ENCODE data around the gene TMEM273.

The TMEM273 gene

GRCh38 chr10:49178489-49179471 is 9.4 kb downstream of the TMEM273 start:
- no peak for DNase-seq (ENCODE audit: extremely low spot score, insufficient read length, low read depth)
- peak; percentile 36 for FAIRE-seq

GRCh38 chr10:49177391-49178355 is 10.5 kb downstream of the TMEM273 start:
- FAIRE-seq (peak; percentile 98), DNase-seq (ENCODE audit: extremely low spot score, insufficient read length, low read depth) (peak; percentile 64)

- FAIRE-seq (peak; percentile 12), DNase-seq (ENCODE audit: extremely low spot score, insufficient read length, low read depth) (no peak)
Observed at GRCh38 chr10:49176310-49177268, 11.6 kb downstream of the TMEM273 start.

- FAIRE-seq (no peak), DNase-seq (ENCODE audit: extremely low spot score, insufficient read length, low read depth) (no peak)
Observed at GRCh38 chr10:49175587-49176309, 12.4 kb downstream of the TMEM273 start.

GRCh38 chr10:49174926-49175500 is 13.2 kb downstream of the TMEM273 start:
- FAIRE-seq, result no peak
- no peak for DNase-seq (ENCODE audit: extremely low spot score, insufficient read length, low read depth)

GRCh38 chr10:49174261-49174925 is 13.8 kb downstream of the TMEM273 start:
- DNase-seq (ENCODE audit: extremely low spot score, insufficient read length, low read depth) (no peak), FAIRE-seq (no peak)

- FAIRE-seq (no peak), DNase-seq (ENCODE audit: extremely low spot score, insufficient read length, low read depth) (no peak)
Observed at GRCh38 chr10:49173853-49174252, 14.3 kb downstream of the TMEM273 start.

- DNase-seq (ENCODE audit: extremely low spot score, insufficient read length, low read depth) (no peak), FAIRE-seq (no peak)
Observed at GRCh38 chr10:49173201-49173772, 14.9 kb downstream of the TMEM273 start.

GRCh38 chr10:49172777-49173132 is 15.4 kb downstream of the TMEM273 start:
- FAIRE-seq (peak; percentile 29), DNase-seq (ENCODE audit: extremely low spot score, insufficient read length, low read depth) (no peak)

- peak; percentile 78 for FAIRE-seq
- DNase-seq (ENCODE audit: extremely low spot score, insufficient read length, low read depth), result no peak
Observed at GRCh38 chr10:49172061-49172776, 16.0 kb downstream of the TMEM273 start.

- DNase-seq (ENCODE audit: extremely low spot score, insufficient read length, low read depth) (no peak), FAIRE-seq (no peak)
Observed at GRCh38 chr10:49171326-49172060, 16.7 kb downstream of the TMEM273 start.

- DNase-seq (ENCODE audit: extremely low spot score, insufficient read length, low read depth) (no peak), FAIRE-seq (no peak)
Observed at GRCh38 chr10:49170632-49171325, 17.4 kb downstream of the TMEM273 start.

GRCh38 chr10:49169776-49170175 is 18.4 kb downstream of the TMEM273 start:
- no peak for FAIRE-seq

GRCh38 chr10:49168831-49169500 is 19.2 kb downstream of the TMEM273 start:
- DNase-seq (ENCODE audit: extremely low spot score, insufficient read length, low read depth), result no peak

More at GRCh38 chr10:49169776-49170175, 18.4 kb downstream of the TMEM273 start:
- no peak for DNase-seq (ENCODE audit: extremely low spot score, insufficient read length, low read depth)

GRCh38 chr10:49168171-49168540 is 20.0 kb downstream of the TMEM273 start:
- no peak for FAIRE-seq
- no peak for DNase-seq (ENCODE audit: extremely low spot score, insufficient read length, low read depth)

More at GRCh38 chr10:49168831-49169500, 19.2 kb downstream of the TMEM273 start:
- no peak for FAIRE-seq
